Measurements from ENCODE around the gene MGA. TPM values are rescaled to one million over a fixed set of nuclear protein-coding genes. Genes with fewer than 3 reads are reported as not detected.

The MGA gene
- total RNA-seq, 2 donors from 2014 or later = 58.5 to 62.6 TPM

DNA sequence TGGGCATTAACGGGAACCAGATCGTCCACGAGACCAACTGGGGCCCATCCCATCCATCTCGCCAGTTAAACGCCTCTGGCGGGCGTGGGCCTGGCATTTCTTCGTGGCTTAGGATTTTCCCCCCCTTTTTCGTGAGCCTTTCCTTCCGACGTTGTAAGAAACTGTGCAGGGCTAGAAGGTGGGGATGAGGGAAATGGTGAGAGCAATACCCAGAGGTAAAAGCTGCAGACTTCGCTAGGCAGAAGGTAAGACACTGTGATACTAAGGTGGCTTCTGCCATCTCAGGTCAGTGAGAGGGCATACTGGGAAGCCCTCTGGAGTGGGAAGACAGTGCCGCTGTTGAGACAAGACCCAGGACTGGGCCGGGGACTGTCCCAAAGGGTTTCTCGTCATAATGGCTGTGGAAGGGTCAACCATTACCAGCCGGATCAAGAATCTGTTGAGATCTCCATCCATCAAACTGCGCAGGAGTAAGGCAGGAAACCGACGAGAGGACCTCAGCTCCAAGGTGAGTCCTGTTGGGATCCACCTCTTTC, 114.7 kb downstream of the MGA start:
- Histone ChIP-seq H3K4me1 (ENCODE audit: control insufficient read depth, insufficient read depth, low read length) (peaks cover 11% of the 10 kb centered on the region), H3K9ac (ENCODE audit: extremely low read depth, low read length, poor library complexity, severe bottlenecking) (peak overlapping the region; percentile 59), H3K27ac (ENCODE audit: low read depth, low read length) (peak overlapping the region; percentile 80), H3K36me3 (ENCODE audit: control insufficient read depth, insufficient read depth, low read length) (peaks cover 15% of the 10 kb centered on the region), H3K27me3 (ENCODE audit: control insufficient read depth, insufficient read depth, low read length, poor library complexity, severe bottlenecking) (no peaks in the 10 kb centered on the region), H3K4me3 (ENCODE audit: low read length) (peak overlapping the region; percentile 82), H3K9me3 (ENCODE audit: control insufficient read depth, low read length) (no peaks in the 10 kb centered on the region)
- Mint-ChIP-seq H3K27me3 (ENCODE audit: insufficient read depth) (no peaks in the 10 kb centered on the region), H3K9me3 (no peaks in the 10 kb centered on the region), H3K4me1 (peaks cover 36% of the 10 kb centered on the region), H3K36me3 (ENCODE audit: low read depth) (peaks cover 6% of the 10 kb centered on the region), H3K27ac (peak overlapping the region; percentile 89), H3K4me3 (peak overlapping the region; percentile 69)
- WGBS, 2 experiments (ENCODE audit: insufficient coverage in 1 of 2, insufficient read length in 1 of 2) = 24 to 35% methylated on average over 15 to 19 of the region's 19 CpGs
- no peak for DNase-seq
- TF ChIP-seq, protein P1, sequence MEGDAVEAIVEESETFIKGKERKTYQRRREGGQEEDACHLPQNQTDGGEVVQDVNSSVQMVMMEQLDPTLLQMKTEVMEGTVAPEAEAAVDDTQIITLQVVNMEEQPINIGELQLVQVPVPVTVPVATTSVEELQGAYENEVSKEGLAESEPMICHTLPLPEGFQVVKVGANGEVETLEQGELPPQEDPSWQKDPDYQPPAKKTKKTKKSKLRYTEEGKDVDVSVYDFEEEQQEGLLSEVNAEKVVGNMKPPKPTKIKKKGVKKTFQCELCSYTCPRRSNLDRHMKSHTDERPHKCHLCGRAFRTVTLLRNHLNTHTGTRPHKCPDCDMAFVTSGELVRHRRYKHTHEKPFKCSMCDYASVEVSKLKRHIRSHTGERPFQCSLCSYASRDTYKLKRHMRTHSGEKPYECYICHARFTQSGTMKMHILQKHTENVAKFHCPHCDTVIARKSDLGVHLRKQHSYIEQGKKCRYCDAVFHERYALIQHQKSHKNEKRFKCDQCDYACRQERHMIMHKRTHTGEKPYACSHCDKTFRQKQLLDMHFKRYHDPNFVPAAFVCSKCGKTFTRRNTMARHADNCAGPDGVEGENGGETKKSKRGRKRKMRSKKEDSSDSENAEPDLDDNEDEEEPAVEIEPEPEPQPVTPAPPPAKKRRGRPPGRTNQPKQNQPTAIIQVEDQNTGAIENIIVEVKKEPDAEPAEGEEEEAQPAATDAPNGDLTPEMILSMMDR (conservative IDR thresholded peaks at IDR 0.05) = no peak

- H3K27me3 Mint-ChIP-seq (ENCODE audit: insufficient read depth) = no peaks in the 10 kb centered on the region
- H3K27ac Mint-ChIP-seq = no peak overlapping the region
- Histone ChIP-seq H3K27ac (ENCODE audit: low read depth, low read length) (no peak overlapping the region), H3K27me3 (ENCODE audit: control insufficient read depth, insufficient read depth, low read length, poor library complexity, severe bottlenecking) (no peaks in the 10 kb centered on the region), H3K9ac (ENCODE audit: extremely low read depth, low read length, poor library complexity, severe bottlenecking) (no peak overlapping the region), H3K4me3 (ENCODE audit: low read length) (peak overlapping the region; percentile 82), H3K36me3 (ENCODE audit: control insufficient read depth, insufficient read depth, low read length) (peaks cover 8% of the 10 kb centered on the region), H3K4me1 (ENCODE audit: control insufficient read depth, insufficient read depth, low read length) (peaks cover 11% of the 10 kb centered on the region), H3K9me3 (ENCODE audit: control insufficient read depth, low read length) (no peaks in the 10 kb centered on the region)
- WGBS, 2 experiments (ENCODE audit: insufficient coverage in 1 of 2, insufficient read length in 1 of 2) = 69 to 84% methylated on average over 2 of the region's 2 CpGs
- H3K36me3 Mint-ChIP-seq (ENCODE audit: low read depth) = no peaks in the 10 kb centered on the region
- peaks cover 43% of the 10 kb centered on the region for H3K4me1 Mint-ChIP-seq
- peak overlapping the region; percentile 69 for H3K4me3 Mint-ChIP-seq
- H3K9me3 Mint-ChIP-seq = no peaks in the 10 kb centered on the region
- DNase-seq = no peak
- TF ChIP-seq, protein P1 (conservative IDR thresholded peaks at IDR 0.05) = no peak
Measured at GRCh38 chr15:41775651-41776050, 115.4 kb downstream of the MGA start.

DNA sequence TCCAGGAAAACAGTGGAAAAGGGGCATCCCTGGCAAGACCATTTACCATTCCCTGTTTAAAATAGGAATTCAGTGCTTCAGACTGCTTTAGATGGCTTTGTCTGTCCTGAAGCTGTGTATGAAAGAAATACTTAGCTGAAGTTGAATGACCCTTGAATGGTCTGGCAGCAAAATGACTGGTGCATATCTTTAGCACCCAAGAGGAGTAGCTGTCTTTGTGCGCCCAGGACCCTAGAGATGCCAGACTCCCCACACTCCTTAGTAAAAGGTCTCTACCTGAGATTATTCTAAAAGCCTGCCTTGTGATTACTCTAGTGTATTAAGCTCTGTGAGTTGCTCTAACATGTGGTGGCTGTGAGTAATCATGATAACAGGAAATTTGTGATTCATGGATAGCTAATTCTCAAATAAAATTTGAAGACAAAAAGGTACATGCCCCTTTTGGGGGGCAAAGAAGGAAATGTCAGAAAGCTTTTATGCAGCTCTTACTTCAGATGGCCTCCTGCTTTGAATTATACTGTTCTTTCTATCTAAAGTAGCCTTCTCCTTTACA, 117.3 kb downstream of the MGA start:
- Mint-ChIP-seq H3K27me3 (ENCODE audit: insufficient read depth) (no peaks in the 10 kb centered on the region), H3K4me3 (no peak overlapping the region), H3K9me3 (no peaks in the 10 kb centered on the region), H3K4me1 (peaks cover 49% of the 10 kb centered on the region), H3K27ac (no peak overlapping the region), H3K36me3 (ENCODE audit: low read depth) (no peaks in the 10 kb centered on the region)
- no peak for DNase-seq
- no peaks in the 10 kb centered on the region for H3K9me3 ChIP-seq (ENCODE audit: control insufficient read depth, low read length)
- 96% methylated on average over 1 of the region's 1 CpG; no CpG with 5 or more reads in 1 of the 2 experiments for WGBS, 2 experiments (ENCODE audit: insufficient coverage in 1 of 2, insufficient read length in 1 of 2)
- H3K27me3 ChIP-seq (ENCODE audit: control insufficient read depth, insufficient read depth, low read length, poor library complexity, severe bottlenecking) = no peaks in the 10 kb centered on the region
- no peaks in the 10 kb centered on the region for H3K36me3 ChIP-seq (ENCODE audit: control insufficient read depth, insufficient read depth, low read length)
- no peak overlapping the region for H3K9ac ChIP-seq (ENCODE audit: extremely low read depth, low read length, poor library complexity, severe bottlenecking)
- no peak overlapping the region for H3K27ac ChIP-seq (ENCODE audit: low read depth, low read length)
- peaks cover 14% of the 10 kb centered on the region for H3K4me1 ChIP-seq (ENCODE audit: control insufficient read depth, insufficient read depth, low read length)
- no peak overlapping the region for H3K4me3 ChIP-seq (ENCODE audit: low read length)
- TF ChIP-seq, protein P1 (conservative IDR thresholded peaks at IDR 0.05) = no peak
